HG02852 (cell line): Measurements from ENCODE around the gene BLOC1S4.

Source experiments
- ATAC-seq: cut with Tn5 transposase; IDR thresholded peaks from one replicate; pipeline ENCODE4 v1.9.1; 2021; ENCODE audit warnings: mild to moderate bottlenecking, moderate library complexity; ENCODE audit not compliant: unreplicated experiment

Gene BLOC1S4

DNA sequence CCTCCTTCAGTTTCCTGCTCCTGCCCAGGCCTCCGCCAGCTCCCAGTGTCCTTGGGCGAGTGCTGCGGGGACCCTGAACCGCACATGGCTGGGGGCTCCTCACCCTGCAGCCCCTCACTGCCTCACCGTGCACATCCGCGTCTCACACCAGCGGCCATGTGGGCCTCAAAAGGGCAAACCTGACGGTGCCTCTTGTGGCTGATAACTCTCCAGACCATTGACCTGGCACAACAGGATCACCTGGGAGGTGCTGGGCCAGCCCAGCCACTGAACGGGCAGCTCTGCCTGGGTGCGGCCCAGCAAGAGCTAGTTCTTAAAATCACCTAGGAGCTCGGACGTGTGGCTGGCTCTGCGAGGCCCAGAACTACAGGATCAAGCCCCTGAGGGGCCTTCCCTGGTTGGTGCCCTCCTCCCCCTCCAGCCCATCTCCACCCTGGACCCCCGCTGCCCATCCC is 26.4 kb upstream of the BLOC1S4 start:
- no peak for ATAC-seq

DNA sequence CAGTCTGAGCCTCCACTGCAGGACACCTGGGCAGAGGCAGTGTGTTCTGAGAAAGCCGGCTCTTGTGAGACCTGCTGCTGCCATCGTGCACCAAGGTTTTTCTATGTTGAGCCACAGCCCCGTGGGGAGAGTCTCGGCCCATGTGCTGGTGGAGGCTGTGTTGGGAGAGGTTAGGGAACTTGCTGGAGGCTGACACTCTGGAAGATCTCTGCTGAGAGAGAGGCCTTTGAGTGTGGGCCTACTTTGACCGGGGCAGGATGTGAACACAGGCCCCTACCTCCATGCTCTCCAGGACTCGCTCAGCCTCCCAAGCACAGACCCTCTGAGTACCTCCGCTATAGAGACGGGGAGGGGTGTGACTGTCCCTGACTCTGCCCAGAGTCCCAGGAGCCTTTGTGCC is 23.6 kb upstream of the BLOC1S4 start:
- no peak for ATAC-seq

DNA sequence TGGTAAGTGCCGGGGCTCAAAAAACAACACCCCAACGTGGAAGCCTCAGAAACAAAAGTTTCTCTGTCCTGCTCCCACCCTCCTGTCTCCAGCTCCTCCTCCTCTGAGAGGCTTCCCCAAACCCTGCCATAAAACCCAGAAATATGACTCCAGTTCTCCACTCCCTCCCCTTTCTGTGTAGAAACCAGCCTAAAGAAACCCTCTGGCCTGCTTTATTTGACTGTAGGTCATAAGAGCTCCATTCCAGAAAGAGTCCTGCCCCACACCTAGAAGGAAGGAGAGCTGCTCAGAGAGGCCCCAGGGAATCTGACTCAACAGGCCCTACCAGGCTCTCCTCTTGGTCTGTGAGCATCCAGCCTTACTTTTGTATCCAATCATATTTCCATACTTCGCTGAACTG is 23.2 kb upstream of the BLOC1S4 start:
- no peak for ATAC-seq

DNA sequence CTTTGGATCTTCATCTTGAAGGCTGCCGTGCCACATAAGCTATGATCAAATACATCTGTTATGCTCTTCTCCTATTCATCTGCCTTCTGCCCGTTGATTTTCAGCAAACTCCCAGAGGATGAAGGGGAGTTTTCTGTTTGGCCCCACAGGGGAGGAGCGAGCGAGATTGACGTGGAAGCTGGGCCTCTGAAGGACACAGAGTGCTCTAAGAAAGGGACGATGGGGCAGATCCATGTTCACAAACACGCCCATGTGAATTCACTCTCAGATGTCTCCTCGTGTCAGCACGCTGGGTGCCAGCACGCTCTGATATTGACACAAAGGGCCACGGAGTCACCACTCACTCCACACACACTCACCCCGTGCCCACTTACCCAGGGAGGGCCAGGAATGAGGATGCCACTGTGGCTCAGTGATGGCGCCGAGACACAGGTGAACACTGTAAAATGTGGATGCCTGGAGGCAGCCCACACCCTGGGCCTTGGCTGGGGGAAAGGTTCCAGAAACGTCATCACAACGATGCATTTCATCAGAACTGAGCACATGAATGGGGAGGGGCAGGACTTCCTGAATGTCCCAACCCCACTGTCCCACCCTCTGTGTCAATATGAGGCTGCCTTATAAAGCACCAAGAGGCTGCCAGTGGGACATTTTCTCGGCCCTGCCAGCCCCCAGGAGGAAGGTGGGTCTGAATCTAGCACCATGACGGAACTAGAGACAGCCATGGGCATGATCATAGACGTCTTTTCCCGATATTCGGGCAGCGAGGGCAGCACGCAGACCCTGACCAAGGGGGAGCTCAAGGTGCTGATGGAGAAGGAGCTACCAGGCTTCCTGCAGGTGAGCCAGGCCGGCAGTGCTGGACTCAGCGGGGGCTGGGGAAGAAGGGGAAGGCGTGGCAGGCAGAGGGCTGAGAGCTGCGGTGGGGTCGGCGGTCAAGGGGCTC is 22.5 kb upstream of the BLOC1S4 start, which contains the start of gene S100P:
Gene S100P, plus strand, starts transcription at position 648 of the 946 bp plus-strand sequence. Its CDS starts 55 bp downstream, at position 703.
- ATAC-seq, result no peak

- no peak for ATAC-seq
These were observed 21.6 kb upstream of the BLOC1S4 start for GRCh38 chr4:6694177-6694901.

DNA sequence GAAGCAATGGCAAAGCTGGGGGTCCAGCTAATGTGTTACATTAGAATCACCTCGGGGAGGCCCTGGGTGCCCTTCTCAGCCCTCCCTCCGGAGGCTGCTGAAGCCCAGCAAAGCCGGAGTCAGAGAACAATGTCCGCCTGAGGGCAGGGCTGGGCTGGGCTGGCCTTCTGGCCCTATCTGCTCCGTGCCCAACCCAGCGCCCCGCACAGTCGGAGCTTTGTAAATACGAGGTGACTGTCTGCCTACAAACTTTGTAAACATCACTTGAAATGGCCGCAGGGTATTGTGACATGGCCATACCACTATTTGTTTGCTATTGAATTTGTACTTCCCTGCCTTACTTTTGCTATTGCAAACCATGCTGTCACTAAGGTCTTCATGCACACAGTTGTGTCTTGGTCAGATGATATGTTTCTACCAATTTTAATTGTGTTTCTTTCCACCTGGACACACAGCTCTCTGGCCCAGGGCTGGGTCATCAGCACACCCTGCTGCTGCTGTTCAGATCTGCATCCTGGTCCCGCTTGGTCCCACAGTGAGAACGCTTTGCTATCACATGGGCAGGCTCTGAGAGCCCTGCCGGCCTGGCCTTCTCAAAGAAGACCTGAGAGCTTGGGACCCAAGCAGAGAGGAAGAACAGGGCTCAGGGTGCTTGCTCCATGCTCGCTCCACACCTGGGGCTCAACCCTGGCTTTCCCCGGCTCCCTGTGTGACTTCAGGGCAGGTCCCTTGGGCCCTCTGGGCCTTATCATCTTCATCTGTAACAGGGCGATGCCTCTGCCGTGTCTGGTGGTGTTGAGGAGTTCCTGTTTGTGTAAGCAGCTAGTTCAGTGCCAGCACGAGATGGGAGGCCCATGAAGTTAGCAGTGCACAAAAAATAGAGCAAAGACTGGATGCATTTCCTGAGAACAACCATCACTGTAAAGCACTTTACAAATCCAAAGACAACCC is 20.0 kb upstream of the BLOC1S4 start:
- no peak for ATAC-seq

DNA sequence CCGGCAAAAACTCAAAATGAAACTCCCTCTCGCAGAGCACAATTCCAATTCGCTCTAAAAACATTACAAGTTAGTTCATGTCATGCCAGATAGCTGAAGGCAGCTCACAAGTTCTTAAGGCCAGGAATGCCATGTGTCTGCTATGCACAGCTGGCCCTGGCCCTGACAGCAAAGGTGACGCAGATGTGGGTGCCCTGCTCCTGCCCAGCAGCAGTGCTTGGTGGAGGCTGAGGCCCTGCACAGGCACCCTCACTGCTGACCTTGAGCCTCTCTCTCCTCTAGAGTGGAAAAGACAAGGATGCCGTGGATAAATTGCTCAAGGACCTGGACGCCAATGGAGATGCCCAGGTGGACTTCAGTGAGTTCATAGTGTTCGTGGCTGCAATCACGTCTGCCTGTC is 19.4 kb upstream of the BLOC1S4 start:
- ATAC-seq, result no peak

DNA sequence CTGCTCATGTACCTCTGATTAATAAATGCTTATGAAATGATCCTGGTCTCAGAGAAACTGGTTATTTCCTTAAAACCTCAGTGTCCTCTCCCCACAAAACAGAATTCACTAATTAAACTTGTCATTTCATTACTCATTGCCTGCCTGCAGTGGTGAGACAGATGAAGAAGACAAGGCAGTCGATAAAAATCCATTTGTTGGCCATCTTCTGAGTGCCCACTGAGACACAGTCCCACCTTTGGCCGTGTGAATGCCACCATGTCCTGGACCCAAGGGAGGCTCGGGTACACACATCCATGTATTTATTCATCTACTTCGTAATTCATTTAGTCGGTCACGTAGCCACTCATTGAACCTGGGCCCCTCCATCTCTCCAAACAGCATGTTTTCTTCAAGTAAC is 18.8 kb upstream of the BLOC1S4 start:
- no peak for ATAC-seq

- no peak for ATAC-seq
These were observed 16.6 kb upstream of the BLOC1S4 start for GRCh38 chr4:6699388-6699787.

DNA sequence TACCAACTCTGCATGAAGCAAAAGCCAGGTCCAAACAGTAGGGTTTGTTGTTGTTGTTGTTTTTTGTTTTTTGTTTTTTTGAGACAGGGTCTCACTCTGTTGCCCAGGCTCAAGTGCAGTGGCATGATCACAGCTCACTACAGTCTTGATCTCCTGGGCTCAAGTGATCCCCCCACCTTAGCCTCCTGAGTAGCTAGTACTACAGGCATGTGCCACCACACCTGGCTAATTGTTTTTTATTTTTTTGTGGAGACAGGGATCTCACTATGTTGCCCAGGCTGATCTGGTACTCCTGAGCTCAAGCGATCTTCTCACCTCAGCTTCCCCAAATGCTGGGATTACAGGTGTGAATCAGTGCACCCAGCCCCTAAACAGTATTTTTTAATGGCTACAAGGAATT is 16.1 kb upstream of the BLOC1S4 start:
- no peak for ATAC-seq

- no peak for ATAC-seq
These were observed 14.6 kb upstream of the BLOC1S4 start for GRCh38 chr4:6701371-6701770.

DNA sequence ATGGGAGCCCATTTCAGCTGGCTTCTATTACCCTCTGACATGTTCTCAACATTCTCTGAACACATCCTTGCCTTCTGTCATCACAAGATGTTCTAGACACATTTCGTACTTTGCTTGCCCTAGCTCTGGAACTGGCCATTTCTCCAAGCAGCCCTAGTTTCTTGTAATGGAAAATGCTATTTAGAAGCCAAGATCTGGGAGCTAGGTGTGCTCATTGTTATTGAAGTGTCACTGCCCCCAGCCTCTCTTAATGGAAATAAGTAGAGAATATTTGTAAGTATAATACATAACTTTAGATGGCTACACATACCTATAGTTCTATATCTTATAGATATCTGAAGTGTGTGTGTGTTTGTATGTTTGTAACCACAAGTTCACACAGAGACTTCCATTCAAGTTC is 13.2 kb upstream of the BLOC1S4 start:
- ATAC-seq, result no peak

DNA sequence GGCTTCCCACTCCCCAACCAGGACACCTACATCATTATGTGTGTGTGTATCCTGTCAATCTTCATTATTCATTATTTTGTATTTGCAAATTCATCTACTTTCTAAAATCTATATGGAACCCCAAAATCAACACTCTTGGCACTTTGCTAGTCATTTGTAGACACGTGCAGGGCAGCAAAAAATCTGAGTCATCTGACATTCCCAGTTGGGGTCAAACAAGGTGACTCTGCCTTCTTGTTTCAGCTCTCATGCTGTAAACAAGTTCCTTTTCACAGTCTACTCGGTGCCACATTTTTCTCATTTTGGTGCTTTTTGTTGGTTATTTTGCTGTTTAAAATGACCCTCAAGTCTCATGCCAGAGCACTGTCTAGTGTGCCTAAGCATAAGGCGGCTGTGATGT is 12.2 kb upstream of the BLOC1S4 start:
- no peak for ATAC-seq

DNA sequence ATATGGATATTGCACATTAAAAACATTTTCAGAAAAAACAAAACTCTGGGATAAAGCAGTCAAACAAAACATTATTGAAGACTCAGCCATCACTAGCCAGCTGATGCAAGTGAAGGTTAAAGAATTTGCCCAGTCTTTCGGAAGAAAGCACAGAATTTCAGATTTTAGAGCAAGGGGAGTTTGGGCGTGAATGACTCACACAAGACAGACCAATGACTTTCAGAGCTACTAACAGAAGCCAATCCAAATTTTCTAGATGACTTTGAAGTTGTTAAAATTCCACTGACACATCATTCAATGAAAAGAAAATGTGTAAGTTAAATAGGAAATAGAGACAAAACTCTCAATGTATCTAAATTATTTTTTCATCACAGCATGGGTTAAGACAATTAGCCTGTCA is 10.3 kb upstream of the BLOC1S4 start:
- ATAC-seq, result no peak

- ATAC-seq, result no peak
These were observed 9.8 kb upstream of the BLOC1S4 start for GRCh38 chr4:6706173-6706572.

DNA sequence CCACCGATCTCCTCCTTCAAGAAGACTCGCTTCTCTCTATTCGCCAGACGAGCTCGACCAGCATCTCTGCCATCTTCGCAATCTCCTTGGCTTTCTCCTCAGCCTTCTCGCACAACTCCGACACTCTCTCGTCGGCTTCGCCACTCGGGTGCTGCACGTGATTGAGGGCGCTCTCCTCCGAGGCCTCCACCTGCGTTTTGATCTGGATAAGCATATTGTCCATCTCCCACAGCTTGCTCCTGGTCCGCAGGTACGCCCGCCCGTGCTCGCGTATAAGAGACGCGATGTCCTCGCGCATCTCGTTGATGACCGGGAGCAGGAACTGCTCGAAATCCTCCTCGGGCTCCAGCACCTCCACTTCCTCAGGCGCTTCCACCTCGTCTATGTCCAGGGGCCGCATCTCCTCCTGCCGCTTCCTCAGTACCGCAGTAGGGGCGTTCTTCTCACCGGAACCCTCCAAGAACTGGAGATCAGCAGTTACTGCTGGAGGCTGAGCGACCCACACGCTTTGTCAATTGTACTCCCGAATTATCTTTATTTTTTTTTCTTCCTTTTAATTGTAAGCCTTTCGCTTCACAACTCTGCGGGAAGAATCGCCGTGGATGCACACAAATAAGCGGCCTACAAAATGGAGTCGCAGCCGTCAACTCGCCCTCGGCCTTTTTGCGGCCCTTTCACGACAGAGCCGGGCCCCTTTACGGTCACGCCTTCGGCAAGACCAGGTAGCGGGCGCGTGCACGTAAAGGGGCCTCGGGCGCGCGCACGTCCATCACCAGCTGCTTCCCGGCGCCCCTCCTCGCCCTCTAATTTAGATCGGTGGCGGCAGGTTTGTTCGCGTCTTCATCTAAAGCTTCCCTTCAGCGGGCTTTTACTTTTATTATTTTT is 6.5 kb upstream of the BLOC1S4 start, which contains the start of gene MRFAP1L1:
Gene MRFAP1L1, minus strand, starts transcription at position 636 of the 885 bp plus-strand sequence. Its CDS starts 236 bp downstream, at position 400.
- ATAC-seq, result peak; percentile 66

DNA sequence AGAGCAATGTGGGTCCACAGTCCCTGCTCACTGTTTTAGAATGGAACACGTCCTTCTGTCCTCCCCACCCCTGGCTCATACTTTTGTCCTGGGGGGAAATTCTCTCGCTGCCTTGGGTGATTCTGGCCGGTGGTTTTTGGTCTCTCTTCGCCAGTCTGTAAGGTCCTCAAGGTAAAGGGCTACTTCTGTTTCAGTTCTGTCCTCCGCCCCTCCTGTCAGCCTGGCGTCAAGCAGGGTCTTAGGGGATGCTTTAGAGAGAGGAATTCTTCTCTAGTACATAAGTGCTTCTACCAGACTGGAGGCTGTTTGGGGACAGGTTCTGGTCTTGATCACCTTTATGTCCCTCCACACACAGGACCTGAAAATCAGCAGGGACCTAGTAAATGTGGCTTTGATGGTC is 5.7 kb upstream of the BLOC1S4 start:
- ATAC-seq, result peak; percentile 9

DNA sequence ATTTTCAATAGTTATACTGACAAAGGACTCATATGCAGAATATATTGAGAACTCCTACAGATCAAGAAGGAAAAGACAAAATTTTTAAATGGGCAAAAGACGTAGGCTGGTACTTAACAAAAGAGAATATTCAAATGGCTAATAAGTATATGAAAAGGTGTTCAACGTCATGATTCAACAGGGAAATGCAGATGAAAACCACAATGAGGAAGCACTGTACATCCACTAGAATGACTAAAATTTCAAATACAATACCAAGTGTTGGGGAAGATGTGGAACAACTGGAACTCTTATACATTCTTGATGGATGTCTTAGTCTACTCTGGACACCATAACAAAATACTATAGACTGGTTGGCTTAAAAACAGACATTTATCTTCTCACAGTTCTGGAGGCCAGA is 5.0 kb upstream of the BLOC1S4 start:
- no peak for ATAC-seq

- no peak for ATAC-seq
These were observed 1.0 kb upstream of the BLOC1S4 start for GRCh38 chr4:6714954-6715353.

DNA sequence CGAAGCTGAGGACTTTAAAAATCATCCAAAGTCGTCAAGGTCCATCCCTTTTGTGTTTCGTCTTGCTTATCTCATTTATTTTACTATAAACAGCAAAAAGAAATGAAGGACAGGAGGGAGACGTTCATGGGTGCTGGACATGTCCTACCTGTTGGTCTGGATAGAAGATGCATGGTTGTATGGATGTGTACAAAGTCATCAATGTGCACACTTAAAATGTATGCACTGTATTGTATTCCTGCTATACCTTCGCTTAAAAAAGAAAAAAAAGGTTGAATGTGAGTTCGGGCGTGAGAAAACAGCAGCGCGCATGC is 313 bp upstream of the BLOC1S4 start:
- no peak for ATAC-seq
